Lower leg skin (tissue), 4 donors: ENCODE data around the gene OGFOD2. TPM values are rescaled to one million over a fixed set of nuclear protein-coding genes. Genes with fewer than 3 reads are reported as not detected.

ENCODE experiments used
- DNase-seq, 2 donors: peaks; one replicate each; pipeline ENCODE4 v3.0.0-alpha.2; 2019; ENCODE audit warnings: low spot score in 2 of 2
- H3K4me3 ChIP-seq: fragments of 200-600 bp; sonication (generic); 2 replicates; pipeline ENCODE4 v1.5.1; 2017; ENCODE audit warnings: mild to moderate bottlenecking, low read depth; ENCODE audit not compliant: poor library complexity, severe bottlenecking
- CTCF ChIP-seq, 3 donors: fragments of 450-650 bp; IDR thresholded peaks; one replicate each; pipeline ENCODE4 v1.5.1; 2016; ENCODE audit warnings: antibody characterized with exemption in 3 of 3, mild to moderate bottlenecking in 3 of 3, moderate library complexity in 2 of 3
- POLR2A ChIP-seq, 2 donors: fragments of 450-650 bp; IDR thresholded peaks; one replicate each; pipeline ENCODE4 v1.6.1; 2016 to 2017; ENCODE audit warnings: antibody characterized with exemption in 2 of 2, mild to moderate bottlenecking in 1 of 2, moderate library complexity in 1 of 2
- WGBS, 2 donors: methylation state at CpG; one replicate each; pipeline ENCODE4 v1.1.5; 2018; 5-methylcytosine and 5-hydroxymethylcytosine counted together
- intact Hi-C: fragments of 100-400 bp; cut with DNase I; formaldehyde crosslinking; loops from one replicate; pipeline ENCODE4 v1.15.0; 2023; ENCODE audit warnings: low total_unique reads
- microRNA-seq, 2 donors: library from miRNA; unstranded; fragments of <30 nt; microRNA quantifications; one replicate each; pipeline ENCODE4, GENCODE V29; 2016; ENCODE audit warnings: borderline replicate concordance in 2 of 2, borderline number of aligned reads in 1 of 2
- total RNA-seq, 4 donors: library from RNA; depleted of rRNA; stranded (reverse); fragments of >200 nt; gene quantifications; one replicate each; pipeline ENCODE4 v1.1.0, GENCODE V29; 2016

OGFOD2 gene
- total RNA-seq, 4 donors from 2014 or later, result 6.6 to 14.1 (median 13.0) TPM

- 85 to 89% methylated on average over 19 of the region's 19 CpGs for WGBS, 2 donors
- intact Hi-C loops, result no loop called here
- TF ChIP-seq POLR2A (IDR thresholded peaks at IDR 0.05) (no peak), CTCF (IDR thresholded peaks at IDR 0.05) (no peak)
- DNase-seq, result no peak
- no peak overlapping the region for H3K4me3 ChIP-seq
These were observed 52.8 kb downstream of the OGFOD2 start for GRCh38 chr12:123027726-123028445.

- TF ChIP-seq CTCF (IDR thresholded peaks at IDR 0.05), result no peak
- TF ChIP-seq POLR2A (IDR thresholded peaks at IDR 0.05), result no peak
- no peak for DNase-seq
- no peak overlapping the region for H3K4me3 ChIP-seq
- WGBS, 2 donors, result 88 to 94% methylated on average over 7 of the region's 7 CpGs
- intact Hi-C loops, result no loop called here
These were observed 53.4 kb downstream of the OGFOD2 start for GRCh38 chr12:123028475-123028874.

GRCh38 chr12:123029550-123029949, 54.5 kb downstream of the OGFOD2 start:
- DNase-seq, result no peak
- no peak overlapping the region for H3K4me3 ChIP-seq
- intact Hi-C loops, result no loop called here
- no peak for TF ChIP-seq CTCF (IDR thresholded peaks at IDR 0.05)
- no peak for TF ChIP-seq POLR2A (IDR thresholded peaks at IDR 0.05)

Small RNA genes within 50 kb of the gene (microRNA-seq; reads per million reads assigned to microRNA genes)
- gene MIR4304, result 0 reads per million in 2 donors

Other genes starting within 250 kb of the OGFOD2 start
- under 1 TPM; 0.15 to 0.39 (median 0.18) TPM for gene HCAR1, start 244.4 kb upstream of the OGFOD2 start, total RNA-seq
- gene DENR, start 222.4 kb upstream of the OGFOD2 start, total RNA-seq, result 10 to 100 TPM; 22.1 to 30.4 (median 24.2) TPM
- gene CCDC62, start 200.7 kb upstream of the OGFOD2 start, total RNA-seq, result under 1 TPM; 0.12 to 0.99 (median 0.85) TPM
- 100 to 1,000 TPM; 188 to 342 (median 248) TPM for gene HIP1R, start 139.8 kb upstream of the OGFOD2 start, total RNA-seq
- gene VPS37B, start 79.1 kb upstream of the OGFOD2 start, total RNA-seq, result 10 to 100 TPM; 27.7 to 47.8 (median 42.3) TPM
- 10 to 100 TPM in 1 of 4 donors, 1 to 10 TPM in 3; 3.4 to 10.2 (median 7.2) TPM for gene ABCB9, start 8.8 kb upstream of the OGFOD2 start, total RNA-seq
- gene ARL6IP4, start 5.4 kb downstream of the OGFOD2 start, total RNA-seq, result 100 to 1,000 TPM; 129 to 188 (median 167) TPM
- gene PITPNM2, start 175.8 kb downstream of the OGFOD2 start, total RNA-seq, result 1 to 10 TPM; 3.2 to 6.5 (median 4.2) TPM